ENCODE data around the gene PRMT1.

The PRMT1 gene

GRCh38 chr19:49667473-49667872 lies 9.6 kb upstream of the PRMT1 start:
- DNase-seq (ENCODE audit: low spot score), result no peak

GRCh38 chr19:49669516-49669915 lies 7.6 kb upstream of the PRMT1 start:
- no peak for DNase-seq (ENCODE audit: low spot score)

- peak; percentile 91 for DNase-seq (ENCODE audit: low spot score)
Measured at GRCh38 chr19:49672131-49672919, 4.7 kb upstream of the PRMT1 start.

GRCh38 chr19:49676136-49676783 lies 811 bp upstream of the PRMT1 start:
- no peak for DNase-seq (ENCODE audit: low spot score)

GRCh38 chr19:49676784-49677230 lies 264 bp upstream of the PRMT1 start:
- DNase-seq (ENCODE audit: low spot score), result peak; percentile 100

GRCh38 chr19:49677901-49678674 lies 1.0 kb downstream of the PRMT1 start:
- peak; percentile 95 for DNase-seq (ENCODE audit: low spot score)

- no peak for DNase-seq (ENCODE audit: low spot score)
Measured at GRCh38 chr19:49678985-49679770, 2.1 kb downstream of the PRMT1 start.

GRCh38 chr19:49679771-49680413 lies 2.8 kb downstream of the PRMT1 start:
- no peak for DNase-seq (ENCODE audit: low spot score)

GRCh38 chr19:49680421-49681351 lies 3.6 kb downstream of the PRMT1 start:
- peak; percentile 99 for DNase-seq (ENCODE audit: low spot score)

GRCh38 chr19:49681830-49682229 lies 4.8 kb downstream of the PRMT1 start:
- DNase-seq (ENCODE audit: low spot score), result no peak

- no peak for DNase-seq (ENCODE audit: low spot score)
Measured at GRCh38 chr19:49682274-49682673, 5.2 kb downstream of the PRMT1 start.

- DNase-seq (ENCODE audit: low spot score), result no peak
Measured at GRCh38 chr19:49683814-49684250, 6.8 kb downstream of the PRMT1 start.

GRCh38 chr19:49684251-49684982 lies 7.3 kb downstream of the PRMT1 start:
- peak; percentile 63 for DNase-seq (ENCODE audit: low spot score)

- DNase-seq (ENCODE audit: low spot score), result no peak
Measured at GRCh38 chr19:49684983-49685553, 8.0 kb downstream of the PRMT1 start.

GRCh38 chr19:49685845-49686332 lies 8.8 kb downstream of the PRMT1 start:
- DNase-seq (ENCODE audit: low spot score), result no peak

GRCh38 chr19:49686503-49687088 lies 9.5 kb downstream of the PRMT1 start:
- DNase-seq (ENCODE audit: low spot score), result no peak

GRCh38 chr19:49687150-49687549 lies 10.1 kb downstream of the PRMT1 start:
- DNase-seq (ENCODE audit: low spot score), result no peak

GRCh38 chr19:49687566-49688316 lies 10.7 kb downstream of the PRMT1 start:
- no peak for DNase-seq (ENCODE audit: low spot score)

Measured in ecto neural progenitor cell (in vitro differentiated cells).